Amniotic stem cell (primary cell): Measurements from ENCODE around the gene TMEM30B.
A peak's percentile ranks its signal among the peaks of the same experiment; 100 is the strongest.

Experiments
- DNase-seq: peaks from one replicate; lab custom pipeline; 2025; lab: John Stamatoyannopoulos, UW

The TMEM30B gene

GRCh38 chr14:61298824-61299223 is 17.7 kb upstream of the TMEM30B start:
- DNase-seq = no peak

DNA sequence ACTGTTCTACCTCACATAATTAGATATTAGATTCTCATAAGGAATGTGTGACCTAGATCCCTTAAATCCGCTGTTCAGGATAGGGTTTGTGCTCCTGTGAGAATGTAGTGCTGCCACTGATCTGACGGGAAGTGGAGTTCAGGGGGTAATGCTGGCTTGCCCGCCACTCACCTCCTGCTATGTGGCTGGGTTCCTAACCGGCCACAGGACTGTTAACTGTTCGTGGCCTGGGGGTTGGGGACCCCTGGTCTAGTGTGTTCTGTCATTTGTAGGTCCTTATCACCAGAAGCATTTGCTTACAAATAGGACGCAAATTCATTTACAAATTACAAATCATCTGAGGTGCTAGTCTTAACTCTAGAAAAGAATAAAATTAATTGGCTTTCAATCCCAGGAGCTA is 16.4 kb upstream of the TMEM30B start:
- DNase-seq = no peak

GRCh38 chr14:61296719-61297502 is 15.8 kb upstream of the TMEM30B start:
- DNase-seq = no peak

GRCh38 chr14:61296151-61296550 is 15.0 kb upstream of the TMEM30B start:
- DNase-seq = no peak

DNA sequence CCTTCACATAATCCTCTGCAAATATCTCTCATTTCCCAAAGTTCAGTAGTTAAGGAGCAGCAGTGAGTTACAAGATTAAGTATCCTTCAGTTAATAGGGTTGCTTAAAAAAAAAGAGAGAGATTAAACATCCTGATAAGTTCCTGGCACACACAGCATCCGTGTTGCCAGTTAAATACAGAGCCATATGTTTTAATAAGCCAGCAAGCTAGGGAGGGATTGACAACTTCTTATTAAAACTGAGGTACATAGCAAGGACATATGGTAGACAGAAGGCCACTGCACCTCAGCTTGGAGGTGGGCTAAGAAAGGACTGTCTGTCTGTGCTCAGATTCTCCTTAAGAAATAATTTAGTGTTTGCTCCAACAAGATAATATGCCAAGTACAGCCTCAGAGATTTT is 9.6 kb upstream of the TMEM30B start:
- no peak for DNase-seq

DNA sequence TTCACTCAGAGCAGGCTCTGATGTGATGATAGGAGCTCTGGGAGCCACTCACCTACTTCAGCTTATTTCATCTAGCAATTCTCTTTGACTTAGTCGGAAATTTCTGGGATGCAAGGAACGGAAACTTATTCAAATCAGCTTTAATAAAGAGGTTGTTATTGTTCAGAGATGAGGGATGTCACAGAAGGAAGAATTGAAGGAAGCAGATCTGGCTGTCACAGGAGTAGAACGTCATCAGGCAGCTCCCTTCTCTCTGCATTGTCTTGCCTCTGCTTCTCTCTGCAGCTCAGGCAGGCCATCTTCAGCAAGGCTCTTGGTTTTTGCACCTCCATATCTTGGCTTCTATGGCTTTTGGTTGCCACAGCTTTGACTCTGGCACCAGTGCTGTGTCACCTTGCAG is 7.6 kb upstream of the TMEM30B start:
- DNase-seq = no peak

DNA sequence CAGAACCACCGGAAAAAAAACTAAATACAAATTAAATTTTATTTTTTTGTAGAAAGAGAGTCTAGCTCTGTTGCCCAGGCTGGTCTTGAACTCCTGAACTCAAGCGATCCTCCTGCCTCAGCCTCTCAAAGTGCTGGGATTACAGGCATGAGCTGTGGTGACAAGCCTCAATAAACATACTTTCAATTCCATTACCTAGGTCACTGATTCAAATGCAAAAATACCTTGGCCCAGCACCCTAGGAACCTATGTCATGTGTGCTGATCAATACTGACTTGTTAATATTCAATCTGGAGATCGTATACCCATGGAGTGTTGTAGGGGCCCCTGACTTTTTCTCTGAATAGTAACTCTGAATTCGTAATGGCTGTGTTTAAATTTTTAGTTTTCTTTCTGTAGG is 7.1 kb upstream of the TMEM30B start:
- DNase-seq = no peak

DNA sequence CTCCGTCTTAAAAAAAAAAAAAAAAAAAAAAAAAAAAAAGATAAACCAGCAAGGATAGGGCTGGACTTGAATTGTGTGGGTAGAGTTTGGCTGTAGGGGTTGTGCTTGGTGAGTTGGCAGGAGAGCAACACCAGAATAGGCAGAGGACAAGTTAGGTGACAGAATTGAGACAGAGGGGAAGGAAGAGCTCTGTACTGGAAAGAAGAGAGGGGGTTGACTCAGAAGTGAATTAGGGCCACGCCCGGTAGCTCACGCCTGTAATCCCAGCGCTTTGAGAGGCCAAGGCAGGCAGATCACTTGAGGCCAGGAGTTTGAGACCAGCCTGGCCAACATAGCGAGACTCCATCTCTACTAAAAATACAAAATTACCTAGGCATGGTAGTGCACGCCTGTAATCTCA is 6.1 kb upstream of the TMEM30B start:
- no peak for DNase-seq

- DNase-seq = no peak
Measured at GRCh38 chr14:61285364-61285763, 4.2 kb upstream of the TMEM30B start.

GRCh38 chr14:61284001-61284400 is 2.9 kb upstream of the TMEM30B start:
- DNase-seq = no peak

GRCh38 chr14:61282746-61283145 is 1.6 kb upstream of the TMEM30B start:
- DNase-seq = no peak

GRCh38 chr14:61281948-61282275 is 774 bp upstream of the TMEM30B start:
- DNase-seq = no peak

DNA sequence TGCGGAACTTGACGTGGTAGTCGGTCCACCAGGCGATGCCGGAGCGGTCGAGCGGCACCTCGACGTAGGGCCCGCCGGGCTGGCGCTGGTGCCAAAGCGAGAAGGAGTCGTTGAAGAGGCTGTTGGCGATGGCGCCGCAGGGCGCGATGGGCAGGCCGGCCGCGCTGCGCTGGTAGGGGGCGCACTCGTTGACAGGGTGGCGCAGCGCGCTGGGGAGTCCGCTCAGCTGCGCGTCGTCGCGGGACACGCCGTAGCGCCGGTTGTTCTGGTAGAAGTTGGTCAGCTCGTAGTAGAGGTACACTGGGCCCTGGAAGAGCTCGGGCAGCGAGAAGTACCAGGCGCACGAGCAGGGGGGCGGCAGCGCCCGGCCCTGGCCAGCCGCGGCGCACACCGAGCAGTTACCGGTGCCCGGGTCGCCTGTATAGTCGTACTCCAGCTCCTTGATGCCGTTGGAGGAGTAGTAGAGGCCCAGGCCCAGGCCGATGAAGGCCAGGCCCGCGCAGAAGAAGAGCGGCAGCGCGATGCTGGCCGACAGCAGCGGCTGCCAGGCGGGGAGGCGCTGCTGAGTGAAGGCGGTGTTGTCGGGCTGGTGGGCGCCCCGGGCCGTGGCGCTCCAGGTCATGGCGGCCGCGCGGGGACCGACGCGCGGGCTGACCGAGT is 482 bp downstream of the TMEM30B start:
- peak; percentile 19 for DNase-seq

- no peak for DNase-seq
Measured at GRCh38 chr14:61280092-61280525, 1.0 kb downstream of the TMEM30B start.

DNA sequence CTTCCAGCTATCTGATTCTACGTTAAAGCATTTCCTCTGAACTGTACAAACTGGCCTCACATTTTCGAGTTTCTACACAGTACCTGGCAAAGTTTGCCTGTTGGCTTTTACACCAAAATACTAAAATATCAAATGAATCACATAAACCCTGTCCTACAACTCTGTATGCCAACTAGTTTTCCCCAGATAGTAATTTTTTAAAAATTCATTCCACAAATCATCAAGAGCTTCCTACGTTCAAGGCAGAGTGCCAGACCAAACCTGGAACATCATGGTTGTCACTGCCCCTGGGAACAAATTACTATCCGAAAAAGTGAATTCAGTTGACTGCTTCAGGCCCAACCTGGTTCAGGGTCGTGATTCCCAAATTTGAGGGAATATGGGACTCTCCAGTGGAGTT is 2.1 kb downstream of the TMEM30B start:
- DNase-seq = no peak

DNA sequence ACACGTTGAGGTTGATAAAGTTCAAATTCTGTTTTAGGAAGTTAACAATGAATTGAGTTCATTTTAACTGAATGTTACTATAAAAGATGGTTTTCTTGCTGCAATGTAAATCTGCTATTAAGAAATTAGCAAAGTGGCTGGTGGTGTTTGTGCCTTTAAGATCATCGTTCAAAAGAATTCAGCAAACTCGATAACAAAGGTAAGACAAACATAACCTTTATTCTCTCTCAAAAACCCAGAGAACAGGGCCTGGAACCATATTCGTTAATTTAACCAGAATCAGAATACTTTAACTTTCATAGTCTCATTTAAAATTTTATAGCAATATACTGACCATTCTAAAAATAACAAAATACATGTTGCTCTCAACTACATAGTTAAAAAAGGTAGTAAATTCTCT is 3.4 kb downstream of the TMEM30B start:
- no peak for DNase-seq

DNA sequence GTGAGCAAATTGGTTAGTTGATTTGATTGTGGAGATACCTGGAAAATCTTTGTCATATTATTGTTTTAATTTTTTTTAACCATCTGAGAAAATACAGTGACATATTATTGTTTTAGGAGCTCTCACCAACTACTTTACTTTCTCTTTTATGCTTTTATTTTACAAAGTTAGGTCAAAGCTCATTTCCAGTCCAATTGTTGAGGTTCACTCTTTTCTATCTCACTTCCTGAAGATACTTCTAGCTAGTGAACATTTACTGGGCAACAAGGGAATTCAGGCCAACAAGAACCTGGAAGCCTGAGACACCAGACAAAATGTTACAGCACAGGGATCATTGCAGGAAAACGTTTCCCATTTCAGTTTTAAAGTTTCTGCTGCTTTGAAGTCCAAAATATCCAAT is 3.9 kb downstream of the TMEM30B start:
- no peak for DNase-seq

DNA sequence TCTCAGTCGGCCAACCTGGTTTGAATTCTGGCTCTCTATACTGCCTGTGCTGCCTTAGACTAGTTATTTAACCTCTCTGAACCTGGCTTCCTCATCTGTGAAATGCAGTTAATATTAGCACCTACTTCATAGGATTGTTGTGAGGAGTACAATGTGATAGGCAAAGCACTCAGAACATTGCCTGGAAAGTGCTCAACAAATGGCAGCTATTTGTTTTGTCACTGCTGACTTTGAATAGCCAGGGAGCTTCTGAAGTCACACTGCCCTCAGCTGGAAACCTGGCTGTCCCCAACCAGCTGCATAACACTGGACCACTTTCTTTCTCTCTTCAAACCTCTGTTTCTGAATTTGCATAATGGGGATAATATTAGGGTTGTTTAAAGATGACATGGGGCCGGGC is 9.6 kb downstream of the TMEM30B start:
- no peak for DNase-seq

DNA sequence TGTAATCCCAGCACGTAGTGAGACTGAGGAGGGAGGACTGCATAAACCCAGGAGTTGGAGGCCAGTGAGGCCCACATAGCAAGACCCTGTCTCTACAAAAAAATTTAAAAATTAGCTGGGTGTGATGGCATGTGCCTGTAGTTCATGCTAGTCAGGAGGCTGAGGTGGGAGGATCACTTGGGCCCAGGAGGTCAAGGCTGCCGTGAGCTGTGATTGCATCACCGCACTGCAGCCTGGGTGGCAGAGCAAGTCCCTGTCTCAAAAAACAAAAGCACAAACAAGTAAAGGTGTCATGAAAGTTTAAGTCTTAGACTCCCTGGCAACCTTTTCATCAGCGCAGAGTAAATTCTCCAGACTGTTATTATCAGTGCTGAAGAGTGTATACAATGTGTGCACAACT is 10.4 kb downstream of the TMEM30B start:
- DNase-seq = no peak

GRCh38 chr14:61269321-61270083 is 11.6 kb downstream of the TMEM30B start:
- DNase-seq = peak; percentile 58

DNA sequence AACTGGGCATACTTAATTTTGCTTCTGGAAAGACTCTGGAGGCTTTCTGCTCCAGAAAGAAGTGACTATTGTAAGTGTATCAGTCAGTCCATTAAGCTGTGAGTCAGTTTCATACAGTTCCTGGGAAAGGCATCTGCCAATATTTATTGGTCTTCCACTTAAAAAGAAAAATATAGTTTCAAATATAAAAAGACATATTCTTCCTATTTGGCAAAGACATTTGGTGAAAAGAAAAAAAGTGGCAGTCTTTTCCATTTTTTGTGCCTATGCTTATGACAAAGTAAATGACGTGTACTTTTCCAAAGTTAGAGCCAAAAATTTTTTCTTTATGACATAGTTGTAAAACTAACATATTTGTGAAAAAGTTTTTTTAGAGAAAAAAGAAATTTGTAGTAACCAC is 12.3 kb downstream of the TMEM30B start:
- no peak for DNase-seq

GRCh38 chr14:61266891-61267740 is 14.0 kb downstream of the TMEM30B start:
- DNase-seq = no peak
